ENCODE results near the gene ADAM12.

Gene ADAM12

GRCh38 chr10:126081841-126082466 is 306.3 kb downstream of the ADAM12 start:
- no peak for DNase-seq (ENCODE audit: low spot score)

GRCh38 chr10:126080879-126081411 is 307.3 kb downstream of the ADAM12 start:
- no peak for DNase-seq (ENCODE audit: low spot score)

- no peak for DNase-seq (ENCODE audit: low spot score)
These were observed 307.9 kb downstream of the ADAM12 start for GRCh38 chr10:126080291-126080825.

- no peak for DNase-seq (ENCODE audit: low spot score)
These were observed 313.3 kb downstream of the ADAM12 start for GRCh38 chr10:126075009-126075408.

GRCh38 chr10:126074291-126074690 is 314.0 kb downstream of the ADAM12 start:
- no peak for DNase-seq (ENCODE audit: low spot score)

GRCh38 chr10:126073606-126074005 is 314.7 kb downstream of the ADAM12 start:
- no peak for DNase-seq (ENCODE audit: low spot score)

- no peak for DNase-seq (ENCODE audit: low spot score)
These were observed 315.7 kb downstream of the ADAM12 start for GRCh38 chr10:126072622-126073021.

- DNase-seq (ENCODE audit: low spot score): no peak
These were observed 317.6 kb downstream of the ADAM12 start for GRCh38 chr10:126070476-126071215.

- no peak for DNase-seq (ENCODE audit: low spot score)
These were observed 320.0 kb downstream of the ADAM12 start for GRCh38 chr10:126068322-126068721.

GRCh38 chr10:126066456-126066855 is 321.8 kb downstream of the ADAM12 start:
- DNase-seq (ENCODE audit: low spot score): no peak

- DNase-seq (ENCODE audit: low spot score): no peak
These were observed 322.4 kb downstream of the ADAM12 start for GRCh38 chr10:126065751-126066377.

GRCh38 chr10:126064512-126064911 is 323.8 kb downstream of the ADAM12 start:
- no peak for DNase-seq (ENCODE audit: low spot score)

- peak; percentile 33 for DNase-seq (ENCODE audit: low spot score)
These were observed 324.9 kb downstream of the ADAM12 start for GRCh38 chr10:126063353-126063791.

- peak; percentile 80 for DNase-seq (ENCODE audit: low spot score)
These were observed 325.9 kb downstream of the ADAM12 start for GRCh38 chr10:126062131-126063032.

GRCh38 chr10:126061526-126061925 is 326.8 kb downstream of the ADAM12 start:
- no peak for DNase-seq (ENCODE audit: low spot score)

- no peak for DNase-seq (ENCODE audit: low spot score)
These were observed 327.9 kb downstream of the ADAM12 start for GRCh38 chr10:126060261-126060931.

- DNase-seq (ENCODE audit: low spot score): no peak
These were observed 329.0 kb downstream of the ADAM12 start for GRCh38 chr10:126059076-126059826.

GRCh38 chr10:126058507-126058906 is 329.8 kb downstream of the ADAM12 start:
- no peak for DNase-seq (ENCODE audit: low spot score)

GRCh38 chr10:126058104-126058503 is 330.2 kb downstream of the ADAM12 start:
- DNase-seq (ENCODE audit: low spot score): no peak

GRCh38 chr10:126057494-126057893 is 330.8 kb downstream of the ADAM12 start:
- no peak for DNase-seq (ENCODE audit: low spot score)
